ENCODE results near the gene HTR7.

- TF ChIP-seq EZH2 (IDR thresholded peaks at IDR 0.05) (no peak), POLR2AphosphoS5 (IDR thresholded peaks at IDR 0.05; ENCODE audit: borderline replicate concordance, low read depth, low read length) (no peak), FOXP2 (optimal IDR thresholded peaks at IDR 0.05; ENCODE audit: control extremely low read depth, extremely low read length, insufficient read depth) (no peak)
Measured at GRCh38 chr10:90865401-90865800, 7.6 kb upstream of the HTR7 start.

Data from SK-N-MC (cell line).